ENCODE measurements around the gene MCIDAS.

Gene MCIDAS

GRCh38 chr5:55222092-55222984 lies 4.8 kb downstream of the MCIDAS start:
- no peak for FAIRE-seq

DNA sequence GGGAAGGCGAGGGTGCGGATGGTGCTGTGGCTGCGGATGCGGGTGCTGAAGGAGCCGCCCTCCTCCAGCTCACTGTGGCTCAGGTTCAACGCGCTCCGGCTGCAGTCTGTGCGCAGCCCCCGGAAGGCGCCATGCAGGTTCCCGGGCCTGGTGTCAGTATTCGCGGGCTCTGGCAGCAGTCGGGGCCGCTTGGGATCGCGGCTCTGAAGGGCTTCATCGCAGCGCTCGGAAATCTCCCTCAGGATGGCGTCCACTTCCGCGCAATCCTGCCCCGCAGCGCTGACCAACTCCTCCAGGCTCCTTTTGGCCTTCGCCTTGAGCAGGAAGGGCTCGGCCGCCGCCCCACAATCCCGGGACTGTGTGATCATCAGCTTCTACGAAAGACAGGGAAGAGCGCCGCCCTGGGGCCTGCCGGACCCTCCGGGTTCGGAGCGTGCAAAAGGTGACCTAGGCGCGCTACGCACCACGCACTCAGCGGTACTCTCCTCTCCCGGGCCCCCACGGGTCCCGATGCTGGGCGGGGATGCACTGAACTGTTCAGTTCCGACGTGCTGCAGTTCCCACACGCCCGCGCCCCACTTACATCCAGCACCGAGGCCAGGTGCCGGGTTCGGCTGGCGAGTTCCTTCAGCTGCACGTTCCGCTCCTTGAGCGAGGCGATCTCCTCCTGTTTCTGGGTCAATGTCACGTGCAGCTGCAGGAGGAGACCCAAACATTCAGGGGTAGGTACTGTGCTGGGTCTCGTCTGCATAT lies 6.5 kb downstream of the MCIDAS start:
- no peak for FAIRE-seq

DNA sequence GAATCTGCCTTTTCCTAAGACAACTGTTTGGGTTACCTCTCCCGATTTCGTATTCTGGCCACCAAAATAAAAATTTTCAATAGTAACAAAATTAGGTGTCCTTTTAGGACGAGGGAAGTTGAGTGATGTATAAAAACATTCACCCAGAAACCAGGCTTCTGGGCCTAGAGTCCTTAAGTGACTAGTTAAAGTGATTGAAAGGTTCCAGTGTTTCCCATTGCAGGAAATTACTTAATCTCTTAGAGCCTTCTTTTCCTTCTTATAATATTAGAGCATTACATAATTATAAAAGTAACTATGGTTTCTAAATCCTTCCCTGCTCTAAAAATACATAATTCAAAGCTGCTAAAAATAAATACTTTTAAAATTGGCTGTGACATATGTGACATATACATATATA lies 7.3 kb downstream of the MCIDAS start:
- no peak for FAIRE-seq

DNA sequence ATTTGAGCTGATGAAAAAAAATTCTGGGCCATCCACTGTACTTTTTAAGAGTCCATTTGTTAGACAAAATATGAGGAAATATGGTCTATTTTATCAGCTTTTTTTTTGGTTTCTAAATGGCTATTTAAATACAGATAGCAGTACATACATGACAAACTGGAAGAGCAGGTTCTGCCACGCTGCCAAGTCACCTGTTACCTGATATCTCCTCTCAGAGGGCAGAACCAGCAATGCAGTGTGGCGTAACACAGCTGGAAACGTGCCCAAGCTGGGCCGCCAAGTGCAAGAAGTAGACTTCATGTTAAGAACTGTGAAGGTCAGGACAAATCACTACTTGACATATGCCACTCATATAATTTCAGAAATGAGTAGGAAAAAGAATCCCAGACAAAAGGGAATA lies 8.1 kb downstream of the MCIDAS start:
- no peak for FAIRE-seq

DNA sequence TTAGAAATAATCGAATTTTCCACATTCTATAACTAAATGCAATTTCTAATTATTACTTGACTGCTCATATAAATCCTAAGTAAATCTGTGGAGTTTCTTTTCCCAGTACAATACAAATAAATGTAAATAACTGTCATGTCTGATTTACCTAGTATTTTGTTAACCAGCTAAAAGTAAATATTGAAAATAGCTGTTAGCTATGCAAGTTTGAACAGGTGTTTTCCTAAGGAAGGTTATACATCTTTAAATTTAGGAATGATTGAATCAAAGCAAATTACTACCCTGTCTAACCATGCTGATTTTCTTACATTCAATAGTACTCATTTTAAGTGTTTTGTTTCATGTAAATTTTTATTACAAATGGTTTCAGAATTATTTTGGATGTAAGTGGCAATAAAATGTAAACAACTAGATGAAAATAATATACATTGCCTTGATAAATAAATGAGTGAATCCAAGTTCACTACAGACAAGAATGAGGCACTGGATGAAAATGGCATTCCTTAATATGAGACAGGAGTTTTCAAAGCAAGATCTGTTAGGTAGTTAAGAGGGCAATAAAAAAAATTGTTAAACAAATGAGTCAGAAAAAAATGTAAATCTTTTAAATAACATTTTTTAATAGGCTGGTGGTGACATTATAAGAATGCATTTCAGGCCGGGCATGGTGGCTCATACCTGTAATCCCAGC lies 15.8 kb downstream of the MCIDAS start:
- FAIRE-seq = no peak

DNA sequence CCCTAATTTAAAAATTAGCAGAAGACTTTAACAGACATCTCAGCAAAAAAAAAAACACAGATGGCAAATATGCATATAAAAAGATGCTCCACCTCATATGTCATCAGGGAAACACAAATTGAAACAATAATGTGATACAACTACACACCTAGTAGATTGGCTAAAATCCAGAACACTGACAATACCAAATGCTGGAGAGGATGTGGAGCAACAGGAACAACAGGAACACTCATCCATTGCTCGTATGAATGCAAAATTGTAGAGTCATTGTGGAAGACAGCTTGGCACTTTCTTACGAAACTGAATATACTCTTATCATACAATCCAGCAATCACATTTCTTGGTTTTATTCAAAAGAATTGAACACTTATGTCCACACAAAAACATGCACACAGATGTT lies 22.1 kb downstream of the MCIDAS start:
- FAIRE-seq = no peak

DNA sequence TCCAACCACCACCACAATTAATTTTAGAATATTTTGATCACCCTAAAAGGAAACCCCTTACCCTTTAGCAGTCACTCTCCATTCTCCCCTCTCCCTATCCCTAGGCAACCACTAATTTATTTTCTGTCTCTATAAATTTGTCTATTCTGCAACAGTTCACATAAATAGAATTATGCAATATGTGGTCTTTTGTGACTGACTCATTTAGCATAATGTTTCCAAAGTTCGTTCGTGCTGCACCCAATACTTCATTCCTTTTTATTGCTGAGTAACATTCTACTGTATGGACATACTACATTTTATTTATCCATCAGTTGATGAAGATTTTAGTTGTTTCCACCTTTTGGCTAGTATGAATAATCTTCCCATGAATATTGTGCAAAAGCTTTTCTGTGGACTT lies 36.0 kb downstream of the MCIDAS start:
- no peak for FAIRE-seq

- peak; percentile 11 for FAIRE-seq
These were observed 38.2 kb downstream of the MCIDAS start for GRCh38 chr5:55188656-55189540.

- FAIRE-seq = peak; percentile 77
These were observed 39.7 kb downstream of the MCIDAS start for GRCh38 chr5:55187370-55187769.

DNA sequence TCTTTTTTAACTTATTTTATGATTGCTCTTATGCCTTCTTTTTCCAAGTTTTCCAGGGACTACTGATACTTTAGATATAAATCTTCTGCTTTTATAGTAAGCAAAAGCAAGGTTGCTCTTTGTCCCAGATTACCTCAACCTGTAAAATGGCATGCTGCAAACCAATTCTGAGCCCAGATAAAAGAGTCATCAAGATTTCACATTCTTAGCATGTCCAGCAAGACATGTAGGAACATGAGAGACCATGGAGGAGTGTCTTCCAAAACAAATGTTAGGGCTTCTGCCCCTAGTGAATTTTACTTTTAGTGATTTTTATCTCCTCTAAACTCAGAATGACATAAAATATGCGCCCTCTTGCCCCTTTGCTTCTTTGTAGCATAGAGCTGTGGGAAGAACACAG lies 47.1 kb downstream of the MCIDAS start:
- FAIRE-seq = no peak

- no peak for FAIRE-seq
These were observed 50.0 kb downstream of the MCIDAS start for GRCh38 chr5:55177078-55177477.

DNA sequence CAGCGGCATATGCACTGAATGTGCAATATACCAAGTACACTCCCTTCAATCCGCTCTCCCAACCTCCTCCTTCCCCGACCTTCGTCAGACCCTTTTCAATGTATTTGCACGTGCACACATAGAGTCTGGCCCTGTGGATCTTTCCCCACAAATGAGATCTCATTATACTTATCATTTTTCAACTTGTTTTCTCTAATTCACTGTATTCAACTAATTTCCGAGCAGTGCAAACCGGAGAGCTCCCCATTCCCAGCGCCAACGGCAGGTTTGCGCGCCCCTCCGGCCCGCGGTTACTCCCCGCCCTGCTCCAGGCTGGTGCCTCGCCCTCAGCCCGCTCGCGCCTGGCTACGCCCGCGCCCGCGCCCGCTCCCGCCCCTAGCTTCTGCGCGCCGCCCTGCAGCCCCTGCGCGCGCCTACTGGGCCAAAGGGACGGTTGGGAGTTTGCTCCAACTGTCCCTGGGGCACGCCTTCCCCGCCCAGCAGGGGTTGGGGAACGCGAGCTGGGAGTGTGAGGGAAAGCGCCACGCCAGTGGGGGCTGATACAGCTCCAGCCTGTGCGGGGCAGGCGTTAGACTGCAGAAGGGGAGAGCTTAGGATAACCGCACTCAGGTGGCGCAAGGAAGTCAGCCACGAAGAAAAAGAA lies 50.8 kb downstream of the MCIDAS start:
- no peak for FAIRE-seq

- no peak for FAIRE-seq
These were observed 51.3 kb downstream of the MCIDAS start for GRCh38 chr5:55175781-55176175.

GRCh38 chr5:55173687-55174230 lies 53.4 kb downstream of the MCIDAS start:
- no peak for FAIRE-seq

DNA sequence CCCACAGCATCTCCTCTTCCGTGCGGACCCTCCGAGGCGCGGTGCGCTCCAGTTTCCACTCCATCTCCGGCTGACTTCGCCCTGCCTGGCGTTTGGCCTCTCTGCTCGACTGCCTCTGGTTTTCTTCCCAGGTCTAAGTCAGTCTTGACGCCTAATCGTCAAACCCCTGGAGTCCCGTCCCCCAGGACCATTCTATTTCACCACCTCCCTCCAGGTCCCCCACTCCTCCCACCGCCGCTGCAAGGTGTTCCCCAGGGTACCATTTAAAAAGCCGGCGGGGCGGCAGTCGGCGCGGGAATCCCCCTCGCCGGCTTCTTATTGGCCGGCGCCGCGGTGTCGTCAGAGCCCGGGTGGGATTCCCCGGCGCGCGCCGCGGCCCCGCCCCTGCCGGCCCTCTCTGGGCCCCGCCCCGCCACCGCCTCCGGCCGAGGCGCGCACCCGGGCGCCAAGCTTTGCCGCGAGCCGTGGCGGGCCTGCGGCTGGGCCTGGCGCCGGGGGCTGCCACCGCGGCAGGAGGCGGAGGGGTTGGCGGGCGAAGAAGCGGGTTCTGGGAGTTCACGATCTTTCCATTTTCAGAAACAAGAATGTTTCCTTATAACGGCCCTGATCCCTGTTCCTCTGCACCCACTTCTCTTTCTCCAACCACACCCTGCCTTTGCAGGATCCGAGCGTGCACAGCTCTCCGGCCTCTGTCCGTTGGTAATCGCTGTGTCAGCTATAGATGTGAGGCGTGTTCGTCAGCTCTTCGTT lies 54.0 kb downstream of the MCIDAS start, which contains the start of gene CDC20B:
TSS of gene CDC20B (minus strand) at position 241 of the 750 bp plus-strand sequence. CDS start at position 64, 177 bp downstream.
- FAIRE-seq = no peak

GRCh38 chr5:55172051-55172899 lies 54.8 kb downstream of the MCIDAS start:
- FAIRE-seq = peak; percentile 97

GRCh38 chr5:55171471-55171870 lies 55.6 kb downstream of the MCIDAS start:
- FAIRE-seq = no peak

Data from G401.6 (cell line).